Measurements from ENCODE around the gene FBLIM1.

The FBLIM1 gene

GRCh38 chr1:15758343-15758931 lies at the start of gene FBLIM1:
TSS of gene FBLIM1 (plus strand) at chr1:15758795. CDS start at chr1:15764984, 6,189 bp downstream.
- DNase-seq: no peak

- DNase-seq: no peak
Observed at GRCh38 chr1:15709226-15709625, 49.4 kb upstream of the FBLIM1 start.

- no peak for DNase-seq
Observed at GRCh38 chr1:15712168-15712567, 46.4 kb upstream of the FBLIM1 start.

DNA sequence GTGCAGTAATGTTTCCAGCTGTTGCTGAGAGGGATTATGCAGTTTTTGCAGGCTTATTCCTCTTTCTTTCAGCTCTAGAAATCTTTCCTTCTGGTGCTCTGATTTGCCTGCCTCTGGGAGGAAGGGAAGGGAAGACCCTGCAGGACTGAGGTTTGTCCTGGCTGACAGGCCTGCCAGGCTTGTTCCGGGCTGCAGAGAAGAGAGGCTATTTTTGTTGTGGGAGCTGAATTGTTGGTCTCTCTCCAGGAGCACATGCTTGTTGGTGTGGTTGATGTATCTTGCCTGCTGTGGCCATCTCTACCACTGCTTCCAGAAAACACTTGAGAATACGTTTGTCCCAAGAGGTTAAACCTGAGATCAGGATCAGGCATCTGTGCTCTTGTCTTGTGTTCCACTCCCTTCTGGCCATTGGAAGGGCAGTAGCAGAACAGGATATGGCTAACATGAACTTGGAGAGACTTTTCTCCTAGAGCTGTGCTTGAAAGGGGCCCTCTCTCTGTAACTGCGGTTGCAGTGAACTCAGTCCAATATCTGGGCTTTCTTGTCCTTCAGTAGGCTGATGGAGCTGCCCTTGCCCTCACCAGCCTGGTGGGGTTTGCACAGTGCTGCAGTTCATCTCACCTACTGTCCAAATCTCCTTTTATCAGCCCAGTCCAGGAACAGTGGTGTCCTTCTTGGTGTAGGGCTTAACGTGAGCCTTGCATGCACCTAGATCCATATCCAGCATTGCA lies 44.0 kb upstream of the FBLIM1 start:
- DNase-seq: no peak

GRCh38 chr1:15717418-15718125 lies 41.0 kb upstream of the FBLIM1 start:
- DNase-seq: no peak

GRCh38 chr1:15718199-15718601 lies 40.4 kb upstream of the FBLIM1 start:
- no peak for DNase-seq

GRCh38 chr1:15719381-15720120 lies 39.0 kb upstream of the FBLIM1 start:
- no peak for DNase-seq

GRCh38 chr1:15720861-15721260 lies 37.7 kb upstream of the FBLIM1 start:
- DNase-seq: no peak

DNA sequence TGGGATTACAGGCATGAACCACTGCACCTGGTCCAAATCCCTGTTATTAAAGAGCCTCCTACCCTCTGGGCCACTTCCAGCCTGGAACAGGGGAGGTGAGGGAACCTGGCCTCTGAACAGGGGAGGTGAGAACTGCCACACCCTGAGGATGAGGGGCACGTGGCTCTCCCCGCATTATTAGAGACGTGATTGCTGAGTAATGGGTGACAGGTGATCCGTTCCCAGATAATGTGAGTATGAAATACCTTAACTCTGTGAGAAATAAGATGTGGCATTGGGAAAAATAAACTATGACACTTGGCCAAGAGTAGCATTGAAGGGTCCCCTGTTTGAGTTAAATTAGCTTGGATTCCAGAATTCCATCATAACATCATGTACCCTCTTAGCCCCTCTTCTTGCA lies 36.2 kb upstream of the FBLIM1 start:
- DNase-seq: no peak

- no peak for DNase-seq
Observed at GRCh38 chr1:15722836-15723532, 35.6 kb upstream of the FBLIM1 start.

DNA sequence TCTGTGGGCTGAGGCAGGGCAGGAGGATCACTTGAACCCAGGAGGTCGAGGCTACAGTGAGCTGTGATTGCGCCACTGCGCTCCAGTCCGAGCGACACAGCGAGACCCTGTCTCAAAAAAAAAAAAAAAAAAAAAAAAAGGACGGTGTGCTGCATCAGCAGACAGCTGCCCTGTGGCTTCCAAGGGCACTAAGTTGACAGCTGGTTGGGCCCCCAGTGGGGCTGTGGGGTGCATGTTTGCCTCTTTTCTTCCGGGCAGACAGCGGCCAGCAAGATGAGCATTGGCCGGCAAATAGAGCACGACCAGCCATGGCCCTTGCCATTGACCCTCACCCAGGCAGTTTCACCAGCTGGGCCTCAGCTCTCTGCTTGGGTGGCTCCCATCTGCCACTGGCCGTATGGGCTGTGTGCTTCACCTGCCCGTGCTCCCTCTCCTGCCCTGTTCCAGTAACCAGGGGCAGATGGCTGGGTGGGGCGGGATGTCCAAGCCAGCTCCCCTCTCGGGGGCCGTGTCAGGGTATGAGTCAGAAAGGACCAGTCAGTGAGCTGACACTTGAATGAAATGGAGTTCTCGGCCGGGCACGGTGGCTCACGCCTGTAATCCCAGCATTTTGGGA lies 34.9 kb upstream of the FBLIM1 start:
- DNase-seq: no peak

DNA sequence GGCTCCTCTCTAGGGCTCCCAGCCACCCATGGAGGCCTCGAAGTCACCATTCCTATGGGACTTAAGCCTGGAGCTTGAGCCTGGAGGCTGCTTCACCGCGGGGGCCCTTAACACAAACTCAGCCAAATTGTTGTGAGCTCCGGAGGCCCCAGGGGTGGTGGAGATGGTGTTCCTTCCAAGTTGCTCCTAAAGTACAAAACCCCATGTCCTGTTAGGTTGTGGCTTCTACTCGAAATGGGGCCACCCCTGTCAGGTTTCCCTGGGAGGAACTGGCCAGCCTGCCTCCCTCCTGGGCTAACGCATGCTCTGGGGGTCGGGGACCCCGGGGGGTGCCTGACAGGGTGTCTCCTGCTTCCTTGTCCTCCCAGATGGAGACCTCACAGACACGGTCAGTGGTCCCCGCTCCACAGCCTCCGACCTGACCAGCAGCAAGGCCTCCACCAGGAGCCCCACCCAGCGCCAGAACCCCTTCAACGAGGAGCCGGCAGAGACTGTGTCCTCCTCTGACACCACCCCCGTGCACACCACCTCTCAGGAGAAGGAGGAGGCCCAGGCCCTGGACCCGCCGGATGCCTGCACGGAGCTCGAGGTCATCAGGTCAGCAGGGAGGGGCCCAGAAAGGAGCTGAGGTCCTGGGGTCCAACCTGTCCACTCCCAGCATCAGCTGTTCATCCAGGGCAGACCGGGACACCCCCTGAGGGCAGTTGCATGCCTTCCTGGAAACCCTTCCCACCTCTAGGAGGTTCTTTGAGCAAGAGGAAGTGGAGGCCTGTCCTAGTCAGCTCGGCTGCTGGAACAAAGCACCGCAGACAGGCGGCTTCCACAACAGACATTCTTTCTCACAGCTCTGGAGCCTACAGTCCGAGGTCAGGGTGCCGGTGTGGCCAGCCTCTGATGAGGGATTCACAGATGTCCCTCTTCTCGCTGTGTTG lies 33.4 kb upstream of the FBLIM1 start:
- DNase-seq: no peak

- DNase-seq: no peak
Observed at GRCh38 chr1:15726508-15726907, 32.1 kb upstream of the FBLIM1 start.

DNA sequence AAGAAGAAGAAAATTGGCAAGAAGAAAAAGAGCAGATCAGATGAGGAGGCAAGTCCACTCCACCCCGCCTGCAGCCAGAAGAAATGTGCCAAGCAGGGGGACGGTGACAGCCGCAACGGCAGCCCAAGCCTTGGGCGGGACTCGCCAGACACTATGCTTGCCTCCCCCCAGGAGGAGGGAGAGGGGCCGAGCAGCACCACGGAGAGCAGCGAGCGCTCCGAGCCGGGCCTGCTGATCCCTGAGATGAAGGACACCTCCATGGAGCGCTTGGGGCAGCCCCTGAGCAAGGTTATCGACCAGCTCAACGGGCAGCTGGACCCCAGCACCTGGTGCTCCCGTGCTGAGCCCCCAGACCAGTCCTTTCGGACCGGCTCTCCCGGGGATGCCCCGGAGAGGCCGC lies 31.6 kb upstream of the FBLIM1 start:
- DNase-seq: no peak

- no peak for DNase-seq
Observed at GRCh38 chr1:15727424-15727823, 31.2 kb upstream of the FBLIM1 start.

GRCh38 chr1:15727866-15728534 lies 30.6 kb upstream of the FBLIM1 start:
- DNase-seq: no peak

DNA sequence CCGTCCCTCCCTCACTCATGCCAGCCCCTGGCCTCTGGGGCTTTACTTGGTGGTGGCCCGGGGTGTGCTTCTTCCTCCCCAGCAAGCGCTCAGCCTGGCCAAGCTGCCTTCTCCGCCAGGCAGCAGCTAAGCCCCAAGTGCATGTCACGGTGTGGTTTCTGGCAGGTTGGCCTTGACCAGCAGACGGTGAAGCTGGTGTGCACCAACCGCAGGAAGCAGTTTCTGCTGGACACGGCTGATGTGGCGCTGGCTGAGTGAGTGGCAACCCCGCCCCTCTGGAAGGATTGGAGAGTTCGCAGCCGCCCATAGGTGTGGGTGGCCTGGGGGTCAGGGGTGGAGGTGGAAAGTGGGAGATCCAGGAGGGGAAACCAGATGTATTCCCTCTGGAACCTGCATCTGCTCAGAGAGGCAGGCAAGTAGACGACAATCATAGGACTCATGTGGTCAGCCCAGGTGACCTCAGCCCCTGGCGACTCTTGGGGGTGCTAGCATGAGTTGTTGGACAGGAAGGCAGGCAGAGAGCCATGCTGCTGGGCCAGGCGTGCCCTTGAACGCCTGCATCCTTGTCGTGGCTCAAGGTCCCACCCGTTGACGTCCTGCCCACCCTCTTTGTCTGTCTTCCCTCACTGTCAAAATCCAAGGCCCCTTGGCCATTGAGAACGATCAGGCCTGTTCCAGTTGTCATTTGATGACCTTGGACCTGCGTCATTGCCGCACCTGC lies 29.5 kb upstream of the FBLIM1 start:
- no peak for DNase-seq

GRCh38 chr1:15730423-15730822 lies 28.2 kb upstream of the FBLIM1 start:
- no peak for DNase-seq

DNA sequence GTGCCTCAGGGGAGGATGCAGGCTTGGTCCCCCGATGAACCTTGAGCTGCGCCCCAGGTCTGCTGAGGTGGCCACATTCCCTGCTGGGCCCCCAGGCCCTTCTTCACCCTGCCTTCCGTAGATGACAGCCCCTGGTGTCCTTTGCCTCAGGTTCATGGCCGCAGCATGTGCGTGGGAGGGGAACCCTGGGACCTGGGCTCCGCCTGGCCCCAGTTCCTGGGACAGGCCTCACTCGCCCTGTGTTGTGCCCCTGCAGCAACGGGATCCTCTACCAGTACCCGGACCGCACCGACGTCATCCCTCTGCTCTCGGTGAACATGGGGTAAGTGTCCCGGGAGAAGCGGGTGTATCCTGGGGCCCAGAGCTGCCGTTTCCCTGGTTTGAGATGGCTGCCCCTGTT lies 27.7 kb upstream of the FBLIM1 start:
- DNase-seq: no peak

All from CD4-positive, alpha-beta T cell treated with Interleukin-21 for 1 hour (primary cell).